LNCAP (cell line): ENCODE measurements around the gene AQP5.

ENCODE experiments used
- CTCF ChIP-seq: fragments of 450-650 bp; IDR thresholded peaks from 2 replicates; pipeline ENCODE4 v1.5.1; 2017; ENCODE audit warnings: mild to moderate bottlenecking

Gene AQP5

GRCh38 chr12:49975318-49975761 lies 13.7 kb downstream of the AQP5 start:
- TF ChIP-seq CTCF = no peak

GRCh38 chr12:49976557-49976956 lies 14.9 kb downstream of the AQP5 start:
- no peak for TF ChIP-seq CTCF

- TF ChIP-seq CTCF = no peak
Measured at GRCh38 chr12:49978125-49978524, 16.5 kb downstream of the AQP5 start.

GRCh38 chr12:49979016-49979586 lies 17.4 kb downstream of the AQP5 start:
- TF ChIP-seq CTCF = no peak

GRCh38 chr12:49979791-49980190 lies 18.1 kb downstream of the AQP5 start:
- no peak for TF ChIP-seq CTCF

- no peak for TF ChIP-seq CTCF
Measured at GRCh38 chr12:49980501-49981349, 19.1 kb downstream of the AQP5 start.

- no peak for TF ChIP-seq CTCF
Measured at GRCh38 chr12:49982246-49983087, 20.8 kb downstream of the AQP5 start.
